NCI-H748 treated with DMSO at 0.1 percent for 48 hours (cell line): ENCODE measurements around the gene MOSMO.

Source experiments
- DNase-seq: peaks from one replicate; lab custom pipeline; 2025; lab: John Stamatoyannopoulos, UW

MOSMO gene

DNA sequence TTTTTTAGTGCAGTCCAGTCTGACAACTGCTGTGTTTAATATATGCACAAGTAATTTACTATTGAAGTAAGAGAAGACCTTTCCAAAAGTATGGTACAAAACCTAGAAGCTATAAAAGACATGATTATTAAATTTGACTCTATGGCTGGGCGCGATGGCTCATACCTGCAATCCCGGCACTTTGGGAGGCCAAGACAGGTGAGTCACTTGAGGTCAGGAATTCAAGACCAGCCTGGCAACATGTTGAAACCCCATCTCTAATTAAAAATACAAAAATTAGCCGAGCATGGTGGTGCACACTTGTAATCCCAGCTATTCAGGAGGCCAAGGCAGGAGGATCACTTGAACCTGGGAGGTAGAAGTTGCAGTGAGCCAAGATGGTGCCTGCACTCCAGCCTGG, 43.1 kb downstream of the MOSMO start:
- DNase-seq = no peak

DNA sequence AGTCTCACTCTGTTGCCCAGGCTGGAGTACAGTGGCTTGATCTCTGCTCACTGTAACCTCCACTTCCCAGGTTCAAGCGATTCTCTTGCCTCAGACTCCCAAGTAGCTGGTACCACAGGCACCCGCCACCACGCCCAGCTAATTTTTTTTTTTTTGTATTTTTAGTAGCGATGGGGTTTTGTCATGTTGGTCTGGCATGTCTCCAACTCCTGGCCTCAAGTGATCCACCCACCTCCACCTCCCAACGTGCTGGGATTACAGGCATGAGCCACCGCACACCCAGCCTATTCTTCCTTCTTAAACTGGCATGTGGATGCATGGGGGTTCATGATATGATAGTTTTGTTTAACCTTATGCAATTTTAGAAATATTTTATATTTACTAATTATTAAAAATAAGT, 45.1 kb downstream of the MOSMO start:
- no peak for DNase-seq

GRCh38 chr16:22053921-22054341, 46.0 kb downstream of the MOSMO start:
- no peak for DNase-seq

GRCh38 chr16:22054847-22055590, 47.1 kb downstream of the MOSMO start:
- DNase-seq = no peak

DNA sequence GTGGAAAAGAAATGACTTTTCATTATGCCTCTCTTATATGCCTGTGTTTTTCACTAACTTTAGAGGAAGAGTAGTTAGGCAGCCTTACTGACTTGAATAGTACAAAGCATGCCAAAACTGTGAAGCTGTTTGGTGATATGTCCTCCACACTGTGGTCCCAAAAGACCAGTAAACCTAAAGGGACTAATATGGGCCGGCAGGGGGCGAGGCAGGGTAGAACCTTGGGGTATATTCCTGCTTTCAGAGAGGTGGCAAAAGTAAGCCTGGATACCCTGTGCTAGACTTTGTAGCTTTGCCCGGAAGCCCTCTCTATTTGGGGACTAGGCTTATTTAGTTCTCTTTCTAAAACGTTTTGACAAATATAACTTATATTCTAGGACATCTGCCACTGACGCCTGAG, 48.0 kb downstream of the MOSMO start:
- DNase-seq = no peak

DNA sequence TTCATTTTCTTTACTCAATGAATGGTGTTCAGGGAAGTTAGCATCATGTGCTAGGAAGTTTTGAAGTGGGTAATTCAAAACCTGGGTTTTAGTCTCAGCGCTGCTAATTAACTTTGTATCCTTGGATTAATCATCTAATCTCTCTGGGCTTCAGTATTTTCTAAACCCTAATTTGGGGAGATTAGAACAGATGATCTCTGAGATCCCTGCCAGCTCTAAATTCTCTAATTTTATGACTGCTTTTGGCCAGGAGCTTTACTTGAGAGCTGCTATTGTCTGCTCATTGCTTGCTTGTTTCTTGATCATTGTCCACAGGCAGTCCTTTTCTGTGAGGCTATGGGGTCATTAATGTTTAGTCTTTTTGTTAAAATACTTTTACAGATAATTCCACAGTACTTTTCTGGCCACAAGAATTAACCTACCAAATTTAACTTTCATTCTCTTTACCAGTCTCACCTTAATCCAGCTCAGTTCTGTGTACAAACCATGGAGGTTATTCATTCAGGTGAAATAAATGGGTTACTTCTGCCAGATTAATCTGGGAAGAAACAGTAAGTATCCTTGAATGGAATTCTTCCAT, 56.1 kb downstream of the MOSMO start:
- DNase-seq = no peak

DNA sequence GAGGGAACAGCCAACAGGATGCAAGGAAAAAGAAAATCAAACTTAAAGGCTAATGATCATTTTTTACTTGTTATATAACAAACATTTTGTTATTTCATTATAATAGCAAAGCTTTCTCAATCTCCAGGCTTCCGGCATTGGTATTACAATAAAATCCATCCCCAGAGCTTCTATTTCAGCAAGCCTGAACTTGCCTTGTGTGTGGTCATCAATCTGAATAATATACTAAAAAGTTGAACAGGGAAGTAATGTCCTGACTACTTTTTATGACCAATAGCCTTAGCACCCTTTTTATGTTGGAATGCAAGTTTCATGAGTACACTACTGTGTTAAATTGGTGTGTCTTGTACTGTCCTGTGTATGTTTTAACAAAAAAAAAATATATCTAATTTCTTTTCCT, 57.3 kb downstream of the MOSMO start:
- DNase-seq = no peak

DNA sequence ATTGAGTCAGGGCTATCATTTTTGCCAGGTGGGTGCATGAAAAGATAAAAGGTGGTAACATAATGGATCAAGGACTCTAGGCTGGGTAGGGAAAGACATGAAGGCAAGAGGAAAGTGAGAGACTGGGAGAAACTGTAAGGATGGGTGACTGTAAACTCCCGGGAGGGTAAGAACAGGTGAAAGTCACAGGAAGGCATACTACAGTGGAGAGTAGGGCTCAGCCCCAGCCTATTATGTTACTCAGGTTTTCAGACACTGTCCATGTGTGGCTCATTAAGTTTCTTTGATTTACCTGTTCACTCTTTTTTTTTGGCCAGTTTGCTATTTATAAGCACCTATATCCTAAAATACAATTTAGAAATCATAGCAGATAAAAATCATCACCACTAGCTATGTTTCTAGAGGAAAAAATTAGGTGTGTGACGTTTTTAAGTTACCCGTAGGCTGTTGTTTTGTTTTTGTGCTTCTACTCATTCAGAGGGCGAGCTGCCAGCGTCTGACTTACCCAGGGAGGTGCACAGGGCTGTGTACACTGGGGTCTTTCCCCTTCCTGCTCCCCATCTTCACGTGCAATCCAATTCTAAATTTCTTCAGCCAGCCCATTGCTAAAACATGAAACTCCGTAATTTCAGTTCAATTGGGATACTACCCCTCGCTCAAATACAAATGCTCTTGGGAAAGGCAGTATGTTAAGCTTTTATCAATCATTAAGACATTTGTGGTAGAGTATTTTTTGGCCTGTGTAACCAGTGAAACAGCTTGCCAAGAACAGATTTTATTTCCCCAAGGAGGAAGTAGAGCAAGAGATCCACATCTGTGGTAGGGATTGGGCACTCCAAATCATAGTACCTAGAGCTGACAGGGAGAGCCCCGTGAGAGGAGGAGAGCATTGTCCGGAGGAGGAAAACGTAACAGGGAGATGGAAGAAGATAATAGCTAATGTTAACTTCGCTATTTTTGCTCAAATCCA, 62.7 kb downstream of the MOSMO start:
- no peak for DNase-seq

- no peak for DNase-seq
These were observed 63.5 kb downstream of the MOSMO start for GRCh38 chr16:22071331-22071910.

- DNase-seq = no peak
These were observed 65.4 kb downstream of the MOSMO start for GRCh38 chr16:22073350-22073749.

- no peak for DNase-seq
These were observed 67.3 kb downstream of the MOSMO start for GRCh38 chr16:22075043-22075757.

GRCh38 chr16:22075776-22076175, 67.9 kb downstream of the MOSMO start:
- no peak for DNase-seq

DNA sequence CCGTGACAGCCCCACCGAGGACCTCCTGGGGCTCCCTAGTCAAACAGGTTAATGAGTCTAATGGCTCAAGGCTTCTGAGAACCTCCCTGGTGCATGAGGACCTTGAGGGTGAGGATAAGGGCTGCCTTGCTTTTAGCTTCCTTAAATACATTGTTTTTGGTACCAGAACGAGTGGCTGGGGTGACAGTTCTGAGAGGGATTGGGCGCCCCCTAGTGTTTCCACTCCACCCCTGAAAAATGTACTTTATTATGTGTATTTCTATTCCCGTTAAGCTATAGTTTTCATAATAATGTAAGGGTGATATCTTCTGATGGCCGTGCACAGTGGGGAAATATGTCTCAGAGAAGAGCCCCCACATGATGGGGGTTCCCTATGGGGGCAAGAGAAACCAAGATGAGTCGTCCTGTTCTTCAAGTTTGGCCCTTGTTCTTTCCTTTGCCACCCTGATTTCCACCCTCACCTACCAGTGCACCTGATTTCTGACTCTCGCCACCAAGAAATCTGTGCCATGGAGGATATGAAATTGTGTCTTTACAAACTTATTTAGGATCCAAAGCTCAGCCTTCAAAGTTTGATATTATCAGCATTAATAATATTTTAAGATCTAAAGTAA, 69.9 kb downstream of the MOSMO start:
- peak; percentile 32 for DNase-seq

DNA sequence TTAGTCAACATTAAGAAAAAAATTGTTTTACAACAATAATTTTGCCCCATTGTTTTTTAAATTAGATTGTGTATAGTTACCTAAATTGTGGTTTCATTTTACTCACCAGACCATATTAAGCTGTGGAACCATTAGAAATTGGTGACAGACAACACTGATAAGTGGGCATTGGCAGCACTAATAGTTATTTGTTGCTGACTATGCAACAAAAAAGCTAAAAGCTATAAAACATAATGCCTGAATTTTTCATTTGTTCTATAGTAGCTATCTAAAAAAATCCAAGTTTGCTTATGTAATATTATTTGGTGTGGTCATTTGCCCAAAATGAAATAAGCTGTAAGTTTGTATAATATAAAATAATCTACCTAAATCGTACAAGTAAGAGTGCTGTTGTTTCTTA, 70.7 kb downstream of the MOSMO start:
- DNase-seq = no peak

GRCh38 chr16:22081050-22081449, 73.1 kb downstream of the MOSMO start:
- DNase-seq = no peak

GRCh38 chr16:22086440-22086839, 78.5 kb downstream of the MOSMO start:
- no peak for DNase-seq

- no peak for DNase-seq
These were observed 80.7 kb downstream of the MOSMO start for GRCh38 chr16:22088642-22089041.

DNA sequence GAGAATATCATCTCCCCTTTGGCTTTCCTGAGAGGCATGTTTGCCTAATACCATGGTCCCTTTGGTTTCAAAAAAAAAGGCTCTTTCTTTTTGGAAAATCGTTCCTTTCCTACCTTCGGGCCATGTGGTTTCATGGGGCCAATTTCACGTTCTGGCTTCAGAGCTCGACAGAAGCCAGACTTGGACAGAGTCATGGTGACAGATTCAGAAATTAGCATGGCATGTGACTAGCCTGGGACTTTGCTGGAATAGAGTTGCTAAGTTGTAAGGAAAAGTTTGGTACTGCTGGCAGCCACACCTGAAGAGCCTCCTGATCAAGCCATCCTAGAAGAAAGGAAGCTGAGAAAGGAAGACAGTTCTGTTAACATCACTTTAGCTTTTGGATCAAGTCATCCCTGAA, 82.0 kb downstream of the MOSMO start:
- no peak for DNase-seq

DNA sequence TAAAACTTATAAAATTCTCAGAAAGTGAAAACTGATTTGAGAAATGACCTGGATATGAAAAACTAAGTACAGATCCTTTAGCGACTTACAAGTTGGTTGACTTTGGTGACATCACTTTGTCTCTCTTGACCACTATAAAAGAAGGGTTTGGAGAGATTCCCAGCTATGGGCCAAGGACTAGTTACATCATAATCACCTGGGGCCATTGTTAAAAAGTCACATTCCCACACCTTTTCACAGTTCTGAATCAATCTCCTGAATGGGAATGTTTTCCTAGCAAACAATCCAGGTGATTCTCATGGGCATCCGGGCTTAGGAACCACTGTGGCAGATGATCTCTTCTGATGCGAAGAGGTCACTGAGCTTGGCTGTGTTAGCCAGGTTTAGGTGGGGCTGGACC, 83.8 kb downstream of the MOSMO start:
- no peak for DNase-seq

DNA sequence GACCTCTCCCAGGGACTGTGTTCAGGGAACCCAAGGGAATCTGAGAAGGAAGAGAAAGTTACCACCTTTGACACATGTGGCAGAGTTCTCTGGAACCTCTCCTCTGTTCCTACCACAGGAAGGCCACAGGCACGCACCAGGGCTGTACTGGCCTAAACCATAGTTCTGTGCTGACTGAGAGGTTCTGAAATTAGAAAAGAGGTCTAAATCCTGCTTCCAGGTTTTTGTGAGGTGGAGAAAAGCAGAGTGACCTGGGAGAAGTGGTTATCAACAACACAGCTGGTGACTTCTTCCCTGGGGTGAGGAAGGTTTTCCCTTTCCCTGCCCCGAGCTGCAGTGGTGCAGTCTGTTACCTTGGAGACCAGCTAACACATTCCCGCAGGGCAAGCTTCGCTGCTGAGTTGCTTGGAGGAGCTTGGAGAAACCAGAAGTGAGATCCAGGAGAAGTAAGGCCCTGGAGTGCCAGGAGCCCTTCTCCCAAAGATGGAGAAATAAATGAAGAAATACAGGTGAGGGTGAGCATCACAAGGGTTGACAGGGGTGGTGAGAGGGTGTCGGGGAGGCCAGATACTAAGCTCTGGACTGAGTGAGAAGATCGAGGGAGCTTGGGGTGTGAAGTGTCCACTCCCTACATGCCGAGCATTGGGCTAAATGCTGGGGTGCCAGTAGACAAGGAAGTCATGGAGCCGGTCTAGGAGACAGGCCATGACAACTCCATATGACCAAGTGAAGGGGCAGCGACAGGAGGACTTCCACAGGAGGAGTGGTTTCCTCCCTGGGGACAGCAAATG, 84.4 kb downstream of the MOSMO start, which contains the start of gene VWA3A:
TSS of gene VWA3A (plus strand) at position 399 of the 791 bp plus-strand sequence. CDS start at position 496, 97 bp downstream.
- DNase-seq = no peak
